Stimulated activated CD4-positive, alpha-beta T cell treated with anti-CD3 and anti-CD28 coated beads, Interleukin-1b, Interleukin-23, amount 100 ng/mL, for 24 hours (primary cell): ENCODE results near the gene HPRT1.

ENCODE experiments used
- DNase-seq, 4 experiments: peaks; one replicate each; pipeline ENCODE4 v3.0.0-alpha.2; 2020; ENCODE audit warnings: low read depth in 4 of 4, low spot score in 1 of 4

Gene HPRT1

GRCh38 chrX:134472041-134472440 is 12.1 kb downstream of the HPRT1 start:
- DNase-seq, result no peak

GRCh38 chrX:134476284-134476683 is 16.3 kb downstream of the HPRT1 start:
- DNase-seq, result no peak

- DNase-seq, result no peak
Observed at GRCh38 chrX:134478374-134478773, 18.4 kb downstream of the HPRT1 start.

- no peak for DNase-seq
Observed at GRCh38 chrX:134480061-134480460, 20.1 kb downstream of the HPRT1 start.

GRCh38 chrX:134481339-134481738 is 21.4 kb downstream of the HPRT1 start:
- DNase-seq, result no peak

GRCh38 chrX:134482371-134482770 is 22.4 kb downstream of the HPRT1 start:
- no peak for DNase-seq

GRCh38 chrX:134484039-134484438 is 24.1 kb downstream of the HPRT1 start:
- DNase-seq, result no peak

GRCh38 chrX:134501941-134502340 is 42.0 kb downstream of the HPRT1 start:
- DNase-seq, result no peak

- no peak for DNase-seq
Observed at GRCh38 chrX:134502686-134503085, 42.7 kb downstream of the HPRT1 start.

GRCh38 chrX:134512566-134512965 is 52.6 kb downstream of the HPRT1 start:
- no peak for DNase-seq

- DNase-seq, result no peak
Observed at GRCh38 chrX:134513091-134513490, 53.1 kb downstream of the HPRT1 start.

- no peak for DNase-seq
Observed at GRCh38 chrX:134520860-134521390, 61.0 kb downstream of the HPRT1 start.

- DNase-seq, result no peak
Observed at GRCh38 chrX:134524181-134524580, 64.2 kb downstream of the HPRT1 start.

- DNase-seq, result no peak
Observed at GRCh38 chrX:134525086-134525792, 65.3 kb downstream of the HPRT1 start.

- no peak for DNase-seq
Observed at GRCh38 chrX:134526399-134526798, 66.4 kb downstream of the HPRT1 start.

GRCh38 chrX:134528960-134529359 is 69.0 kb downstream of the HPRT1 start:
- no peak for DNase-seq

- no peak for DNase-seq
Observed at GRCh38 chrX:134529481-134529880, 69.5 kb downstream of the HPRT1 start.

GRCh38 chrX:134530845-134531244 is 70.9 kb downstream of the HPRT1 start:
- no peak for DNase-seq

- no peak for DNase-seq
Observed at GRCh38 chrX:134533352-134533751, 73.4 kb downstream of the HPRT1 start.

- DNase-seq, result no peak
Observed at GRCh38 chrX:134533952-134534351, 74.0 kb downstream of the HPRT1 start.

GRCh38 chrX:134537179-134537955 is 77.4 kb downstream of the HPRT1 start:
- DNase-seq, result no peak

- DNase-seq, result no peak
Observed at GRCh38 chrX:134538316-134538715, 78.4 kb downstream of the HPRT1 start.
